RPMI8226 (cell line): ENCODE data around the gene PDGFC.
"Not testable (repeated sequence)": the region's sequence is repeated elsewhere in the genome, so short reads cannot be mapped to it uniquely, and the experiment has no call there.

Experiments
- DNase-seq: peaks from one replicate; pipeline ENCODE4 v3.0.0-alpha.2; 2015

Gene PDGFC

DNA sequence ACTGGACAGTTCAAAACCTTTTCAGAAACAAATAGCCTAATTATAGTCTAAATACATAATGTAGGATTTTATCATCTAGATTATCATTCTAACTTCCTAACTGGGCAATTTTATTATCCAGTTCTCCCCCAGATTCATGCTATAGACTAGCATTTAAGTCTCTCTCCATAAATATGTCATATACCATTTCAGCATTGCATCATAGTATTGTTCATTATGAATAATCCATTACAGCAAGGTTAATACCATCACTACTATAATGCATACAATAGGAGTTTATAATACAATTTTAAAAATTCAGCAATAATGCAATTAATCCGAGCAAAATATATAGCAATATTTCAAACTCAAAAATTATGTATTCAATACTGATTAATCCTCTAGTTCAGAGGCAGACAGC, 77.4 kb downstream of the PDGFC start:
- DNase-seq: no peak

DNA sequence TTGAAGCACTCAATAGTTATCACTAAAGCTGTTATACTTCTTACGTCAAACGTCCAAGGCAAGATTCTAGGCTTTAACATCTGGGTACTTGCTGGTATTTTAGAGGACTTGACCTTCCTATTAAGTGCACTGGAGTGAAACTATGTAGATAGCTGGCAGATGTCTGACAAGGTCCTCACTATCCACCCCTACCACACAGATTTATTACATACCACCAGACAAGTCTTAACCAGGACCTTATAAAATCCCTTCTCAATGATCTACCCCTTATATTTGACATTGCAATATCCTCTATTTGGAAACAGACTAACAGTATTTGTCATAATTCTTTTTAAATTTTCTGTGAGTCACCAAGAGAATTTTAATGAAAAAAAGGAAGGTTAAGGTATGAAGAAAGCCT, 78.8 kb downstream of the PDGFC start:
- no peak for DNase-seq

- peak; percentile 39 for DNase-seq
Measured at GRCh38 chr4:156889616-156890594, 81.7 kb downstream of the PDGFC start.

GRCh38 chr4:156888762-156889161, 82.8 kb downstream of the PDGFC start:
- DNase-seq: no peak

DNA sequence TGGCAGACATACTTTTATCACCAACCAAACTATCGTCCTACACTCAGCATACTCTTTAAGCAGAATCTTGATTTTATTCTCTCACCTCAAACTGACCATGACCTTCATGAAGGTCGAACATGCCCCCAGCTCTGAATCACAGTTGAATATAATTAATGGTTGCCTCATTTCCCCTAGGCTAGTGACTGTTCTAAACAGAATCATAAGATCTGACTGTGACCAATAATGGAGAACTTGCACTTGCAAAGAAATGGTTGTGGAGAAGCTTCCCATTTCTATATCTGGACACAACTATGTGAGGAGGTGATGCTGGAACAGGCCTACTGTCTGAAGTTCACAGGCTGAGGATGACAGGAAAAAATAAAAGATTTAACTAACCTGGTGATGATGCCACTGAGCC, 85.1 kb downstream of the PDGFC start:
- no peak for DNase-seq

DNA sequence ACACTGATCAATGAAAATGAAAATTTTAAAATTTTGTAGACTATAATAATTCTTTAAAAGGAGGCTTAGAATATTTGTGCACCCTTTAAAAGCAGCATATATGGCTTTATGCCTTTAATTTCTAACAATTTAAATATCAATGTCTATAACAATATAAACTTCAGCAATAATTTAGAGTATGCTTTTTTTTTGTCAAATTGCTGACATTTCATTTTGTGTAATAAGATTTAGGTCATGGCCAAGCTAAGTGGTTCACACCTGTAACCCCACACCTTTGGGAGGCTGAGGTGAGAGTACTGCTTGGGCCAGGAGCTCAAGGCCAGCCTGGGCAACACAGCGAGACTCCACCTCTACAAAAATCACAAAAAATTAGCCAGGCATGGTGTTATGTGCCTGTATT, 86.2 kb downstream of the PDGFC start:
- no peak for DNase-seq

GRCh38 chr4:156884183-156884582, 87.4 kb downstream of the PDGFC start:
- no peak for DNase-seq

DNA sequence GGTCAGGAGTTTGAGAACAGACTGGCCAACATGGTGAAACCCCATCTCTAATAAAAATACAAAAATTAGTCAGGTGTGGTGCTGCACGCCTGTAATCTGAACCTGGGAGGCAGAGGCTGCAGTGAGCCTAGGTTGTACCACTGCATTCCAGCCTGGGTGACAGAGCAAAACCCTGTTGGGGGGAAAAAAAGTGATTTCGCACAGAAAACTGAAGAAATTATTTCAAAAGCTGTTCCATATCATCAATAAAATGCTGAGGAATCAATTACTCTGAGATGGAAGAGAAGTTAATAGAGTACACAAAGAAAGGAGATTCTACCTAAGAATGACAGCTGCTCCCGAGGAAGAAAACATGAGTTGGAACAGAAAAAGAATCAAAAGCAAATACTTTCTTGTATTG, 95.9 kb downstream of the PDGFC start:
- no peak for DNase-seq

DNA sequence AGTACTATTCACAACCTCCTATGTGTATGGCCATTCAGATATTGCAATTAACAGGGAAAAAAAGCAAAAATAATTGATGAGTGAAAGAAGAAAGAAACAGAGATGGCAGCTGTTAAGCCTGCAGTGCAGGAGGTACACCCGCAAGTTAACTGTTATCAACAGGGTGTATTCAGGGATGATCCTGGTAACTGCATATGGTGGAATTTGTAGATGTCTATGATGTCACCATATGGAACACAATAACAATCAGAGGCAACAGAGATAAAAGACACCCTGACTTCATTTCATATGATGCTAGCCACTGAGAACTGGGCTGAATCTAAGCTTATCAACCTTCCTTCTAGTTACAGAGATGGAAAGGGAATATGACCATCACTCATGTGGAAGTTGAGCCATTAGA, 96.5 kb downstream of the PDGFC start:
- no peak for DNase-seq

- DNase-seq: no peak
Measured at GRCh38 chr4:156873799-156874198, 97.8 kb downstream of the PDGFC start.

- no peak for DNase-seq
Measured at GRCh38 chr4:156870861-156871260, 100.7 kb downstream of the PDGFC start.

- no peak for DNase-seq
Measured at GRCh38 chr4:156870131-156870530, 101.5 kb downstream of the PDGFC start.

DNA sequence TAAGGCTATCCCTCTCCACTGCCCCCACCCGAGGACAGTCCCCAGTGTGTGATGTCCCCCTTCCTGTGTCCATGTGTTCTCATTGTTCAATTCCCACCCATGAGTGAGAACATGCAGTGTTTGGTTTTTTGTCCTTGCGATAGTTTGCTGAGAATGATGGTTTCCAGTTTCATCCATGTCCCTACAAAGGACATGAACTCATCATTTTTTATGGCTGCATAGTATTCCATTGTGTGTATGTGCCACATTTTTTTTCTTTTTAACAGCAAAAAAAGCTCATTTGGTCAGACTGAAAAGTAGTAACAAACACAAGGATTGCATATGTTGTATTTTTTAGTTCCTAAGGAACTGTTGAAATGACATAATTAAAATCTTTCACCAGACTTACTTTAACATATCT, 105.5 kb downstream of the PDGFC start:
- DNase-seq: not testable (repeated sequence)

DNA sequence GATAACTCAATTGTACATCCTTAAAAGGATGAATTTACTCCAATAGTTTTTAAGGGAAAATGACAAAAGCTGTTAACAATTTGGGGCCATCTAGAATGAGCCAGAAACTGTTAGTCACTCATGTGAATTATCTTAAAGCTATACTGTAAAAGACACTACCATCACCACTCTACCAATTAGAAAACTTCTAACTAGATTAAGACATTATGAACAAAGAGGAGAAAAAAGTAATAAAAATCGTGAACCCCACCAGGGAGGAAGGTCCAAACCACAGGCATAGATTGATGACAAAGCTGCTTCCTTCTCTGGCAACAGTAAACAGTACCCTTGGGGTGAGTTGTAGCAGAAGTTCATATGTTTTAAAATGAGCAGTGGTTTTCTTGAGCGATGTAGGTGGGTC, 106.1 kb downstream of the PDGFC start:
- no peak for DNase-seq

DNA sequence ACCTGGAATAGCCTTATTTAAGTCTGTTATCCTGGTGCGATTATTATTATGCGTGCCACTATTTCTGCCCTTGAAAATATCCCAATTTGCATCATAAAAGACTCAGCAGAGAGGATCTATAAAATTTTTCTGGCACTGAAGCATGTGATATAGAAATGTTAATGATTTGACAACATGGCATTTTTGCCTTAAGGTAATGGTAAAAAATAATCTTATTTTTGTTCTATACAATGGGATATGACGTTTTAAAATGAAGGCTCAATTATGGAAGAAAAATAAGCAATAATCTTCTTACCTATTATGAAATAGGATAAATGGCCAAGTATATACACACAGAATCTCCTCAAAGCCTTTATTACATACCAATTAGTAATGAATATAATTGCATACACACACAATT, 113.5 kb downstream of the PDGFC start:
- no peak for DNase-seq

DNA sequence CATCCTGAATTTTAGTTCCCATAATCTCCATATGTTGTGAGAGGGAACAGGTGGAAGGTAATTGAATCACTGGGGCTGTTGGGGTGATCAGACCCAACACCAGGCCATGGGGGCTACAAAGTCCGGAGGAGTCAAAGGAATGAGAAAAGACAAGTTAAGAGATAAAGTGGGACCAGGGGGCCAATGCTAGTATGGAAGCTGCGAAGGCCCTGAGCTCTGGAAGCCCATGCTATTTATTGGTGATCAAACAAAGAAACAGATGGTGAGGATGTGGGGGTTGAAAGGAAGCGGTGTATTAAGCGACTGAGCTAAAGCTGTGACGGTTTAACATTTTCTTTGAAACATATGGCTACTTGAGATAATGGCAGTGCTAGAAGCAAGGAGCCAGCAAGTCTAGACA, 132.8 kb downstream of the PDGFC start:
- DNase-seq: no peak

GRCh38 chr4:156837625-156838345, 133.8 kb downstream of the PDGFC start:
- DNase-seq: no peak

GRCh38 chr4:156832886-156833285, 138.7 kb downstream of the PDGFC start:
- DNase-seq: no peak

DNA sequence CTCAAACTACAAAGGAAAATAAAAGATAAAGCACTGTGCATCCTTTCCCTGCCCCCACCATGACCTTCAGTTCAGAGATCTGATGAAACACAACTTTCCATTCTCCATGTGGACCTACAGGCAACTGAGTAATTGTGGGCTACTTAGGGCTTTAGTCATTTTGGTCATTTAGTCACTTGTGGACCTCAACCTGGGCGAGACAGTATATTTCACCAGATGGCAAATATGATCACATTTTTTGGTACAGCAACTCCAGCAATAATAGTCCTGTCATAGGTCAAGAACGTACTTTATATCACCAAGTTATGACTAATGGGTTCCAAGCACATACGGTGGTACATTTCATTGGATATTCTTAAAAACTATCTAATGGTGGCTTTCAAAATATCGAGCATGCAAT, 141.2 kb downstream of the PDGFC start:
- no peak for DNase-seq

- no peak for DNase-seq
Measured at GRCh38 chr4:156829201-156829873, 142.3 kb downstream of the PDGFC start.

DNA sequence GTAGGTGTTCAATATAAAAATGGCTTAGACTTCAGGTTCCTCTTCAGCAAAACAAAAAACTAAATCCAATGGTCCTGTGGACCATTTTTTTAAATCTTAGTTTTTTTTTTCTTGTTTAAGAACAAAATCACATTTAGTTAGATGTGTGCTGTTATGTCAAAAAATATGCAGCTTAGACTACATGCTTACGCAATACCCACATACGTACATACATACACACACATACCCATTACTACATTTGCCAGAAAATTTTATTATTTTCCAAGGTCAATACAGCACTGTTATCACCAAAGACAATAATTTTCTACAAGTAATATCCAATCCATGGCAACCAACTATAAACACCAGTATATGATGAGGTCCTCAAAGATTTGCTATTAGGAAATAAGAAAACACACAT, 144.1 kb downstream of the PDGFC start:
- no peak for DNase-seq

- no peak for DNase-seq
Measured at GRCh38 chr4:156825074-156825473, 146.5 kb downstream of the PDGFC start.

- no peak for DNase-seq
Measured at GRCh38 chr4:156824451-156825060, 147.0 kb downstream of the PDGFC start.
